ENCODE results near the gene SERPIND1.
"Not testable (repeated sequence)": the region's sequence is repeated elsewhere in the genome, so short reads cannot be mapped to it uniquely, and the experiment has no call there.

SERPIND1 gene

DNA sequence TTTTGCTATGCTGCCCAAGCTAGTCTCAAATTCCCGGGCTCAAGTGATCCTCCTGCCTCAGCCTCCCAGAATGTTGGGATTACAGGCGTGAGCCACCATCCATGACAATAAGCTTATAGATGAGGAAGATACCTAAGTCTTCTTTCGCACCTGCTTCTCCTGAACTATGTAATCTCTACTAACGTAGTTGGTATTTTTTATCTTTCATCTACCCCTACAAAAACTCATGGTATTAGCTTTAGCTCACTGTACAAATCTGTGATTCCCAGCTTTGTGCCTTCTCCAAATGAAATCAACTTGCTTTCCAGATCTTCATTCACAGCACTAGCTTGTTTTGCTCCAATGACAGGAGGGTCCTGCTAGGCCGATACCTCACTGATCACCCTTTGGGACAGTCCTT lies 48.3 kb downstream of the SERPIND1 start:
- no peak overlapping the region for H3K4me3 ChIP-seq (ENCODE audit: control insufficient read depth, low read depth, low read length)
- TF ChIP-seq, protein P1, sequence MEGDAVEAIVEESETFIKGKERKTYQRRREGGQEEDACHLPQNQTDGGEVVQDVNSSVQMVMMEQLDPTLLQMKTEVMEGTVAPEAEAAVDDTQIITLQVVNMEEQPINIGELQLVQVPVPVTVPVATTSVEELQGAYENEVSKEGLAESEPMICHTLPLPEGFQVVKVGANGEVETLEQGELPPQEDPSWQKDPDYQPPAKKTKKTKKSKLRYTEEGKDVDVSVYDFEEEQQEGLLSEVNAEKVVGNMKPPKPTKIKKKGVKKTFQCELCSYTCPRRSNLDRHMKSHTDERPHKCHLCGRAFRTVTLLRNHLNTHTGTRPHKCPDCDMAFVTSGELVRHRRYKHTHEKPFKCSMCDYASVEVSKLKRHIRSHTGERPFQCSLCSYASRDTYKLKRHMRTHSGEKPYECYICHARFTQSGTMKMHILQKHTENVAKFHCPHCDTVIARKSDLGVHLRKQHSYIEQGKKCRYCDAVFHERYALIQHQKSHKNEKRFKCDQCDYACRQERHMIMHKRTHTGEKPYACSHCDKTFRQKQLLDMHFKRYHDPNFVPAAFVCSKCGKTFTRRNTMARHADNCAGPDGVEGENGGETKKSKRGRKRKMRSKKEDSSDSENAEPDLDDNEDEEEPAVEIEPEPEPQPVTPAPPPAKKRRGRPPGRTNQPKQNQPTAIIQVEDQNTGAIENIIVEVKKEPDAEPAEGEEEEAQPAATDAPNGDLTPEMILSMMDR (conservative IDR thresholded peaks at IDR 0.05; ENCODE audit: control insufficient read depth, insufficient read depth, low read depth, low read length), result no peak

DNA sequence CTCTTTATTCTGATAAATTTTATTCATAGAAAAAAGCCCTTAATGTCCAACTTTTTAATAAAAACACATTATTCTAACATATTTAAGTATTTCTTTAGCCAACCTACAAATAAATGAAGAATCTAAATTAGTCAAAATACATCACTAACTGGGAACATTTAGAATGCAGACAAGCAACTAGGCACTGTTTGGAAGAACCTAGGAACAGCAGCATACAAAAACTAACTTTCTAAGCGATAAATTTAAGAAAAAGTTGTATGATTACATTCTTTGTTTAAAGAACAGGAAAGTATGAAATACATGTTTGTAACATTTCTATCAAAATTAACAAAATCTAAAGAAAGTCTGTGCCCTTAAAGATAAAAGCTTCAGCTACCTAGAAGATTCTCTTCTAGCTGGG lies 49.4 kb downstream of the SERPIND1 start:
- TF ChIP-seq, protein P1 (conservative IDR thresholded peaks at IDR 0.05; ENCODE audit: control insufficient read depth, insufficient read depth, low read depth, low read length), result no peak
- no peak overlapping the region for H3K4me3 ChIP-seq (ENCODE audit: control insufficient read depth, low read depth, low read length)
- no peak for DNase-seq (ENCODE audit: low read depth)

More for the DNA sequence above, 48.3 kb downstream of the SERPIND1 start:
- no peak for DNase-seq (ENCODE audit: low read depth)

DNA sequence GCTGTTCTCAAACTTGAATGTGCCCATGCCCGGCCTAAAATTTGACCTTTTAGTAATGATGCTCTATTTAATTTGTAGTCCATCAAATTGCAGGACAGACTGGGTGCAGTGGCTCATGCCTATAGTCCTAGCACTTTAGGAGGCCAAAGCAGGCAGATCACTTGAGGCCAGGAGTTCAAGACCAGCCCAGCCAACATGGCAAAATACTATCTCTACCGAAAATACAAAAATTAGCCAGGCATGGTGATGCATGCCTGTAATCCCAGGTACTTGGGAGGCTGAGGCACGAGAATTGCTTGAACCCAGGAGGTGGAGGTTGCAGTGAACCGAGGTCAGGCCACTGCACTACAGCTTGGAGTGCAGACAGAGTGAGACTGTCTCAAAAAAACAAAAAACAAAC lies 51.3 kb downstream of the SERPIND1 start:
- H3K4me3 ChIP-seq (ENCODE audit: control insufficient read depth, low read depth, low read length); DNase-seq (ENCODE audit: low read depth): not testable (repeated sequence)

DNA sequence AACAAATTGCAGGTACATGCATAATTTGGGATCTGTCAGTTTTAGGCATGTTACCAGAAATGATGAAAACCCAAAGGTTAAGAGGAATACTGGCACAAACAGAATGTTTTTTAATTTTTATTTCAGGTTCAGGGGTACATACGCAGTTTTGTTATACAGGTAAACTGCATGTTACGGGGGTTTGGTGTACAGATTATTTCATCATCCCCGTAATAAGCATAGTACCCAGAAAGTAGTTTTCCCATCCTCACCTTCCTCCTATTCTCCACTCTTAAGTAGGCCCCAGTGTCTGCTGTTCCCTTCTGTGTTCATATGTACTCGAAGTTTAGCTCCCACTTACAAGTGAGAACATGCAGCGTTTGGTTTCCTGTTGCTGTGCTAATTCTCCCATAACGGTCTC lies 51.7 kb downstream of the SERPIND1 start:
- TF ChIP-seq, protein P1 (conservative IDR thresholded peaks at IDR 0.05; ENCODE audit: control insufficient read depth, insufficient read depth, low read depth, low read length), result no peak
- no peak for DNase-seq (ENCODE audit: low read depth)

DNA sequence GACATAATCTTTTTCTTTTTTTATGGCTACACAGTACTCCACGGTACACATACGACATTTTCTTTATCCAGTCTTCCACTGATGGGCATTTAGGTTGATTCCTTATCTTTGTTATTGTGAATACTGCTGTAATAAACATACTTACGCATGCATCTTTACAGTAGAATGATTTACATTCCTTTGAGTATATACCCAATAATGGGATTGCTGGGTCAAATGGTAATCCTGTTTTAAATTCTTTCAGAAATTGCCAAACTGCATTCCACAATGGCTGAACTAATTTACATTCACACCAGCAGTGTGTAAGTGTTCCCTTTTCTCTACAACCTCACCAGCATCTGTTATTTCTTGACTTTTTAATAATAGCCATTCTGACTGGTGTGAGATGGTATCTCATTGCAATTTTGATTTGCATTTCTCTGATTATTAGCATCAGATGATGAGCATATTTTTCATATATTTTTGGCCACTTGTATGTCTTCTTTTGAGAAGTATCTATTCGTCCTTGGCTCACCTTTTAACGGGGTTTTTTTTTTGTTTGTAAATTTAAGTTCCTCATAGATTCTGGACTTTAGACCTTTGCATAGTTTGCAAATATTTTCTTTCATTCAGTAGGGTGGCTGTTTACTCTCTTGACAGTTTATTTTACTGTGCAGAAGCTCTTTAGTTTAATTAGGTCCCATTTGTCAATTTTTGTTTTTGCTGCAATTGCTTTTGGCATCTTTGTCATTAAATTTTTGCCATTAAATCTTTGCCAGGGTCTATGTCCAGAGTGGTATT lies 52.6 kb downstream of the SERPIND1 start:
- H3K4me3 ChIP-seq (ENCODE audit: control insufficient read depth, low read depth, low read length); DNase-seq (ENCODE audit: low read depth): not testable (repeated sequence)

More for the DNA sequence above, 51.7 kb downstream of the SERPIND1 start:
- no peak overlapping the region for H3K4me3 ChIP-seq (ENCODE audit: control insufficient read depth, low read depth, low read length)

DNA sequence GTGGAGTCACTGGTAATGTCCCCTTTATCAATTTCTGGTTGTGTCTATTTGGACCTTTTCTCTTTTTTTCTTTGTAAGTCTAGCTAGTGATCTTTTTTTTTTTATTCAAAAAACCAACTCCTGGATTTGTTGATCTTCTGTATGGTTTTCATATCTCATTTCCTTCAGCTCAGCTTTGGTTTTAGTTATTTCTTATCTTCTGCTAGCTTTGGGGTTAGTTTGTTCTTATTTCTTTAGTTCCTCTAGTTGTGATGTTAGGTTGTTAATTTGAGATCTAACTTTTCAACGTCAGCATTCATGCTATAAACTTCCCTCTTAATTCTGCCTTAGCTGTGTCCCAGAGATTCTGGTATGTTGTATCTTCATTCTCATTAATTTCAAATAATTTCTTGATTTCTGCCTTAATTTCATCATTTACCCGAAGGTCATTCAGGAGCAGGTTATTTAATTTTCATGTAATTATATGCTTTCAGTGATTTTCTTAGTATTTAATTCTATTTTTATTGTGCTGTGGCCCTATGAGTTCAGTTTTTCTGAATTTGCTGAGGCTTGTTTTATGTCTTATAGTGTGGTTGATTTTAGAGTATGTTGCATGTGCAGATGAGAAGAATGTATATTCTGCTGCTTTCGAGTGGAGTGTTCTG lies 55.7 kb downstream of the SERPIND1 start:
- TF ChIP-seq, protein P1 (conservative IDR thresholded peaks at IDR 0.05; ENCODE audit: control insufficient read depth, insufficient read depth, low read depth, low read length), result no peak
- DNase-seq (ENCODE audit: low read depth), result no peak
- H3K4me3 ChIP-seq (ENCODE audit: control insufficient read depth, low read depth, low read length), result no peak overlapping the region

DNA sequence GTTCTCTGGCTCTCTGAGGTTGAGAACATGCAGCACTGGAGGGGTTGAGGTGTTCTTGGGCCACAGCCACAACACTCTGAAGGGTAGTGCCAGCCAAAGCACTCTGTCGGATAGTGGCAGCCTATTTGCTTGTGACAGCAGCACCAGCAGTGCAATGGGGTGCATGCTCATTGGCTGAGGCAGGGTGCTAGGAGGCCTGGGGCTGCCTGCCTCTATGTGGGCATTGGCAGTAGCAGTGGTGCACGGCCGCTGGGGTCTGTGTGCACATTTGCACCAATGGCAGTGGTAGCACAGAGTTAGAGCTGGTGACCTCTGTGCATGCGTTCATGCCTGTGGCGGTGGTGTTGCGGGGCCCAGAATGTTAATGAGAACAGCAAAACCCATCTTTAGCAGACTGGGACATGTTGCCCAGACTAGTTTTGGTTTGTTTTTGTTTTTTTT lies 59.3 kb downstream of the SERPIND1 start:
- DNase-seq (ENCODE audit: low read depth), result no peak
- TF ChIP-seq, protein P1 (conservative IDR thresholded peaks at IDR 0.05; ENCODE audit: control insufficient read depth, insufficient read depth, low read depth, low read length), result no peak
- H3K4me3 ChIP-seq (ENCODE audit: control insufficient read depth, low read depth, low read length), result no peak overlapping the region
